Measurements from ENCODE around the gene ALOX12. TPM values are rescaled to one million over a fixed set of nuclear protein-coding genes. Genes with fewer than 3 reads are reported as not detected.

Gene ALOX12
- total RNA-seq, 1 experiment from 2014 or later, result not detected

GRCh38 chr17:7016886-7017826 lies 21.3 kb downstream of the ALOX12 start:
- intact Hi-C loops (cut with micrococcal nuclease), result no loop called here
- no peak for DNase-seq (ENCODE audit: unreplicated experiment)
- POLR2A ChIA-PET, result interaction anchor here (1.6 kb wide), 1 partner anchor 376 kb away, joined by 6 read pairs; the partner anchor contains the start of gene TXNDC17
- no TSS peak for BruUV-seq (replicated peaks)
- no peak overlapping the region for H3K27ac Mint-ChIP-seq (ENCODE audit: low read depth, unreplicated experiment)
- H3K27me3 Mint-ChIP-seq (ENCODE audit: insufficient read depth, unreplicated experiment), result no peaks in the 10 kb centered on the region
- peaks cover 24% of the 10 kb centered on the region for H3K36me3 Mint-ChIP-seq (ENCODE audit: insufficient read depth, unreplicated experiment)
- no peaks in the 10 kb centered on the region for H3K9me3 Mint-ChIP-seq (ENCODE audit: unreplicated experiment)
- peaks cover 23% of the 10 kb centered on the region for H3K4me1 Mint-ChIP-seq (ENCODE audit: insufficient read depth, unreplicated experiment)
- no peak overlapping the region for H3K4me3 Mint-ChIP-seq (ENCODE audit: unreplicated experiment)
- CTCF ChIA-PET, result interaction anchor here (0.6 to 5.3 kb wide), 2 partner anchors 174 to 340 kb away, joined by 3 to 48 read pairs; no protein-coding TSS in a partner anchor
- TF ChIP-seq, protein P1, sequence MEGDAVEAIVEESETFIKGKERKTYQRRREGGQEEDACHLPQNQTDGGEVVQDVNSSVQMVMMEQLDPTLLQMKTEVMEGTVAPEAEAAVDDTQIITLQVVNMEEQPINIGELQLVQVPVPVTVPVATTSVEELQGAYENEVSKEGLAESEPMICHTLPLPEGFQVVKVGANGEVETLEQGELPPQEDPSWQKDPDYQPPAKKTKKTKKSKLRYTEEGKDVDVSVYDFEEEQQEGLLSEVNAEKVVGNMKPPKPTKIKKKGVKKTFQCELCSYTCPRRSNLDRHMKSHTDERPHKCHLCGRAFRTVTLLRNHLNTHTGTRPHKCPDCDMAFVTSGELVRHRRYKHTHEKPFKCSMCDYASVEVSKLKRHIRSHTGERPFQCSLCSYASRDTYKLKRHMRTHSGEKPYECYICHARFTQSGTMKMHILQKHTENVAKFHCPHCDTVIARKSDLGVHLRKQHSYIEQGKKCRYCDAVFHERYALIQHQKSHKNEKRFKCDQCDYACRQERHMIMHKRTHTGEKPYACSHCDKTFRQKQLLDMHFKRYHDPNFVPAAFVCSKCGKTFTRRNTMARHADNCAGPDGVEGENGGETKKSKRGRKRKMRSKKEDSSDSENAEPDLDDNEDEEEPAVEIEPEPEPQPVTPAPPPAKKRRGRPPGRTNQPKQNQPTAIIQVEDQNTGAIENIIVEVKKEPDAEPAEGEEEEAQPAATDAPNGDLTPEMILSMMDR (IDR thresholded peaks at IDR 0.05; ENCODE audit: unreplicated experiment), result no peak

DNA sequence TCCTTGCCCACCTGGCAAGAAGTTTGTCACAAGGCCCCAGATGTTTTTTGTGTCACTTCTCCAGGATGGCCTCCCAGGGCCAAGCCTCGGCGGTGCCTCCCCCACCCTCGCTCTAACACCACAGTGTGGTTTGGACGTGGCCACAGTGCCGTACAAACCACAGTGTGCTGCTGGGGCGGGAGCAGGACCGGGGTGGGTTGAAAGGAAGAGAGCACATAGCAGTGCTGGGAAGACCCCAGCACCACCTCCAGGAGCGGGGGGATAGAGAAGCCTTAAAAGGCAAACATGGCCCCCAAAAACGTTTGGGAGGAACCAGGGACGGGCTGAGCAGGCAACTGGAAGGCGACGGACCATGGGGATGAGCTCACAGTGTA lies 22.0 kb downstream of the ALOX12 start:
- TF ChIP-seq, protein P1 (IDR thresholded peaks at IDR 0.05; ENCODE audit: unreplicated experiment), result no peak
- Mint-ChIP-seq H3K9me3 (ENCODE audit: unreplicated experiment) (no peaks in the 10 kb centered on the region), H3K27me3 (ENCODE audit: insufficient read depth, unreplicated experiment) (no peaks in the 10 kb centered on the region), H3K4me3 (ENCODE audit: unreplicated experiment) (no peak overlapping the region), H3K4me1 (ENCODE audit: insufficient read depth, unreplicated experiment) (peaks cover 23% of the 10 kb centered on the region), H3K36me3 (ENCODE audit: insufficient read depth, unreplicated experiment) (peaks cover 21% of the 10 kb centered on the region), H3K27ac (ENCODE audit: low read depth, unreplicated experiment) (no peak overlapping the region)
- intact Hi-C loops (cut with micrococcal nuclease), result no loop called here
- POLR2A ChIA-PET, result no interaction called here
- BruUV-seq (replicated peaks), result no TSS peak
- CTCF ChIA-PET, result interaction anchor here (5.3 kb wide), 1 partner anchor 174 kb away, joined by 48 read pairs; no protein-coding TSS in a partner anchor
- no peak for DNase-seq (ENCODE audit: unreplicated experiment)

DNA sequence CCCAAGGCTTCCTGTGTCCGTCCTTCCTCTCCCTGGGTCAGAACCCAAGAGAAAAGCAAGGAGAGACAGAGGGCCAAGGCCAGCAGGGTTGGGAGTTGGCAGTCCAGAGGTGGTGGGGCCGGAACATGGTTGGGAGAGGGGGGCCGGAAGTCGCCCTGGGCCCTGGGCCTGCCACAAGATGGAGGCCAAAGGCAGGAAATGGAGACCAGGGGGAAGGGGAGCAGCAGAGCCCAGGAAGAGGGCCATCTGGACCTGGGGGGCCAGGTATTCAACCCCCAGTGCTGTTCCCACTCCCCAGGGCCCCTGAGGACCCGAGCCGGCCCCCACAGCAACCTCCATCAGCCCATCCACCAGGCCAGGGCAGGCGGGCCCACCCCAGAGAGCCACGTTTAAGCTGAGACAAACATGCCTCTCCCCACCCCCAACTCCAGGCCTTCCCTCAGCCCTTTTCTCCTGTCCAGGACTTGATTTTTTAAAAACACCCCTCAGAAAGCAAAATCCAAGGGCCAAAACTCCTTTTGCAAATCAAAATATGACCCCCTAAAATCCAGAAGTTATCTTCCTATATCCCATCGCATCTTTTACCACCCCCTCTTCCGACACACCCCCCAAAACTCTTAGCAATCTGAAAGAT lies 22.6 kb downstream of the ALOX12 start:
- TF ChIP-seq, protein P1 (IDR thresholded peaks at IDR 0.05; ENCODE audit: unreplicated experiment), result no peak
- intact Hi-C loops (cut with micrococcal nuclease), result no loop called here
- ChIA-PET CTCF (interaction anchor here (0.7 to 5.3 kb wide), 4 partner anchors 9 to 569 kb away, joined by 3 to 48 read pairs (median 4); no protein-coding TSS in a partner anchor), POLR2A (interaction anchor here (0.7 kb wide), 1 partner anchor 132 kb away, joined by 3 read pairs; no protein-coding TSS in a partner anchor)
- H3K36me3 Mint-ChIP-seq (ENCODE audit: insufficient read depth, unreplicated experiment), result peaks cover 15% of the 10 kb centered on the region
- no TSS peak for BruUV-seq (replicated peaks)
- no peak overlapping the region for H3K27ac Mint-ChIP-seq (ENCODE audit: low read depth, unreplicated experiment)
- no peaks in the 10 kb centered on the region for H3K27me3 Mint-ChIP-seq (ENCODE audit: insufficient read depth, unreplicated experiment)
- no peak overlapping the region for H3K4me3 Mint-ChIP-seq (ENCODE audit: unreplicated experiment)
- no peaks in the 10 kb centered on the region for H3K9me3 Mint-ChIP-seq (ENCODE audit: unreplicated experiment)
- peaks cover 23% of the 10 kb centered on the region for H3K4me1 Mint-ChIP-seq (ENCODE audit: insufficient read depth, unreplicated experiment)
- DNase-seq (ENCODE audit: unreplicated experiment), result no peak

DNA sequence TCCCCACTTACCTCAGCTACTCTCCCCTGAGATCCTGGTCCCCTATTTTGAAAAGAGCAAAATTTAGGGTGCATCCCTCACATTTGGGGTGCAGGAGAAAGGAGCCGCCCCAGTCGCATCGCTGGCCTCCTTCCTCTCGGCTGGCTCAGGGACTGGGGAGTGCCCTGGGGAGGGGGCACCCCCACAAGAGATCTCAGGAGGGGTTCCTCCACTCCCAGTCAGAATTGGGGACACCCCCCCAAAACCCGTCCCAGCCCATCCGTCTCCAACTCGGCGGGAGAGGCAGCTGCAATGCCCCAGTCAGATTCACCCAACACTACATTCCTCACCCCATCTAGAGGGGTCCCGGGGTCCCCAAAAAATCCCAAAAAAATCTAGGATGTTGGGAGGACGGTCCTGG lies 23.5 kb downstream of the ALOX12 start:
- intact Hi-C loops (cut with micrococcal nuclease), result no loop called here
- no TSS peak for BruUV-seq (replicated peaks)
- no peaks in the 10 kb centered on the region for H3K27me3 Mint-ChIP-seq (ENCODE audit: insufficient read depth, unreplicated experiment)
- H3K27ac Mint-ChIP-seq (ENCODE audit: low read depth, unreplicated experiment), result peak overlapping the region; percentile 92
- TF ChIP-seq, protein P1 (IDR thresholded peaks at IDR 0.05; ENCODE audit: unreplicated experiment), result no peak
- DNase-seq (ENCODE audit: unreplicated experiment), result no peak
- peak overlapping the region; percentile 67 for H3K4me3 Mint-ChIP-seq (ENCODE audit: unreplicated experiment)
- H3K4me1 Mint-ChIP-seq (ENCODE audit: insufficient read depth, unreplicated experiment), result peaks cover 23% of the 10 kb centered on the region
- H3K9me3 Mint-ChIP-seq (ENCODE audit: unreplicated experiment), result no peaks in the 10 kb centered on the region
- ChIA-PET CTCF (interaction anchor here (0.6 to 5.3 kb wide), 8 partner anchors 8 to 1699 kb away, joined by 3 to 48 read pairs (median 3); no protein-coding TSS in a partner anchor), POLR2A (interaction anchor here (0.7 kb wide), 1 partner anchor 16 kb away, joined by 4 read pairs; the partner anchor contains the start of gene SLC16A13)
- peaks cover 10% of the 10 kb centered on the region for H3K36me3 Mint-ChIP-seq (ENCODE audit: insufficient read depth, unreplicated experiment)
